ENCODE data around the gene TRPC6.
"Not testable (repeated sequence)": the region's sequence is repeated elsewhere in the genome, so short reads cannot be mapped to it uniquely, and the experiment has no call there.

TRPC6 gene

GRCh38 chr11:101448881-101449442, 134.8 kb downstream of the TRPC6 start:
- no peak for DNase-seq (ENCODE audit: low spot score)

- DNase-seq (ENCODE audit: low spot score), result no peak
Observed at GRCh38 chr11:101446726-101447125, 137.1 kb downstream of the TRPC6 start.

GRCh38 chr11:101446238-101446637, 137.6 kb downstream of the TRPC6 start:
- no peak for DNase-seq (ENCODE audit: low spot score)

- DNase-seq (ENCODE audit: low spot score), result no peak
Observed at GRCh38 chr11:101445761-101446160, 138.0 kb downstream of the TRPC6 start.

GRCh38 chr11:101444851-101445250, 139.0 kb downstream of the TRPC6 start:
- no peak for DNase-seq (ENCODE audit: low spot score)

- no peak for DNase-seq (ENCODE audit: low spot score)
Observed at GRCh38 chr11:101444164-101444563, 139.6 kb downstream of the TRPC6 start.

- DNase-seq (ENCODE audit: low spot score), result no peak
Observed at GRCh38 chr11:101442936-101443521, 140.8 kb downstream of the TRPC6 start.

GRCh38 chr11:101442171-101442570, 141.6 kb downstream of the TRPC6 start:
- DNase-seq (ENCODE audit: low spot score), result no peak

GRCh38 chr11:101441747-101442146, 142.1 kb downstream of the TRPC6 start:
- no peak for DNase-seq (ENCODE audit: low spot score)

- no peak for DNase-seq (ENCODE audit: low spot score)
Observed at GRCh38 chr11:101439488-101439887, 144.3 kb downstream of the TRPC6 start.

GRCh38 chr11:101438708-101439107, 145.1 kb downstream of the TRPC6 start:
- DNase-seq (ENCODE audit: low spot score), result not testable (repeated sequence)

GRCh38 chr11:101438126-101438525, 145.7 kb downstream of the TRPC6 start:
- no peak for DNase-seq (ENCODE audit: low spot score)

GRCh38 chr11:101436511-101437142, 147.2 kb downstream of the TRPC6 start:
- no peak for DNase-seq (ENCODE audit: low spot score)

- DNase-seq (ENCODE audit: low spot score), result no peak
Observed at GRCh38 chr11:101435408-101435973, 148.3 kb downstream of the TRPC6 start.

GRCh38 chr11:101434026-101434643, 149.7 kb downstream of the TRPC6 start:
- no peak for DNase-seq (ENCODE audit: low spot score)

- no peak for DNase-seq (ENCODE audit: low spot score)
Observed at GRCh38 chr11:101433151-101433550, 150.7 kb downstream of the TRPC6 start.

GRCh38 chr11:101429703-101430540, 153.9 kb downstream of the TRPC6 start:
- DNase-seq (ENCODE audit: low spot score), result no peak

GRCh38 chr11:101428918-101429317, 154.9 kb downstream of the TRPC6 start:
- DNase-seq (ENCODE audit: low spot score), result no peak

- no peak for DNase-seq (ENCODE audit: low spot score)
Observed at GRCh38 chr11:101407324-101407723, 176.5 kb downstream of the TRPC6 start.

Data from putamen (tissue), 1 donor.